Small intestine (tissue), 7 donors: ENCODE measurements around the gene NET1. TPM values are rescaled to one million over a fixed set of nuclear protein-coding genes. Genes with fewer than 3 reads are reported as not detected.
A peak's percentile ranks its signal among the peaks of the same experiment; 100 is the strongest.
"Not testable (repeated sequence)": the region's sequence is repeated elsewhere in the genome, so short reads cannot be mapped to it uniquely, and the experiment has no call there.

ENCODE experiments used
- DNase-seq, 2 donors: peaks; one replicate each; pipeline versions ENCODE4 v3.0.0 to v3.0.0-alpha.2; 2013
- FAIRE-seq: peaks from 2 replicates; lab custom pipeline; 2012; peaks lifted over from hg19 to GRCh38; lab: Jason Lieb, UNC
- H3K27ac ChIP-seq, 3 donors: one replicate each; pipeline ENCODE4 v1.5.1; 2013; ENCODE audit warnings: low read length in 2 of 3, mild to moderate bottlenecking in 2 of 3, control low read depth in 1 of 3, inconsistent platforms in 1 of 3, low read depth in 1 of 3, moderate library complexity in 1 of 3
- H3K27me3 ChIP-seq, 3 donors: one replicate each; pipeline ENCODE4 v1.6.1; 2013; ENCODE audit warnings: low read length in 3 of 3, inconsistent platforms in 1 of 3; ENCODE audit not compliant: control insufficient read depth in 3 of 3, insufficient read depth in 3 of 3
- H3K36me3 ChIP-seq, 3 donors: one replicate each; pipeline ENCODE4 v1.6.1; 2013; ENCODE audit warnings: low read length in 3 of 3, inconsistent platforms in 1 of 3, low read depth in 1 of 3, mild to moderate bottlenecking in 1 of 3, moderate library complexity in 1 of 3; ENCODE audit not compliant: control insufficient read depth in 3 of 3, insufficient read depth in 2 of 3
- H3K4me1 ChIP-seq, 3 donors: one replicate each; pipeline ENCODE4 v1.6.1; 2013; ENCODE audit warnings: low read length in 2 of 3, inconsistent platforms in 1 of 3, low read depth in 1 of 3, mild to moderate bottlenecking in 1 of 3, moderate library complexity in 1 of 3; ENCODE audit not compliant: control insufficient read depth in 3 of 3, insufficient read depth in 2 of 3
- H3K4me3 ChIP-seq, 3 donors: one replicate each; pipeline ENCODE4 v1.5.1; 2013; ENCODE audit warnings: low read length in 3 of 3, control low read depth in 1 of 3, inconsistent platforms in 1 of 3, low read depth in 1 of 3, mild to moderate bottlenecking in 1 of 3, moderate library complexity in 1 of 3
- H3K9me3 ChIP-seq, 2 donors: one replicate each; pipeline ENCODE4 v1.6.1; 2013; ENCODE audit warnings: low read depth in 1 of 2, low read length in 1 of 2; ENCODE audit not compliant: control insufficient read depth in 2 of 2, insufficient read depth in 1 of 2
- WGBS, 3 donors: extraction: QIAGEN DNeasy Blood & Tissue Kit; methylation state at CpG; one replicate each; pipeline ENCODE4 v1.1.7; 2013; 5-methylcytosine and 5-hydroxymethylcytosine counted together
- polyA plus RNA-seq, 4 donors: library from polyadenylated mRNA; stranded (reverse) in 3 of 4; unstranded in 1 of 4; fragments of 200-250 nt in 3 of 4; fragments of 120-200 nt in 1 of 4; gene quantifications; one replicate each; pipeline versions ENCODE4 v1.2.1 to v1.2.3, GENCODE V29; 2013
- donor health status: healthy with polysubstance abuse.
- donor health status: control.
- donor health status: control.
- donor health status: Bipolar disorder and iron deficiency.
- donor health status: healthy.

NET1 gene
- polyA plus RNA-seq, 4 donors, result 58.0 to 187 (median 140) TPM

GRCh38 chr10:5370493-5371352, 41.6 kb upstream of the NET1 start:
- Histone ChIP-seq H3K36me3 (no peaks in the 10 kb centered on the region), H3K27me3 (peaks cover 0 to 14% (median 3%) of the 10 kb centered on the region in 3 donors), H3K9me3 (no peaks in the 10 kb centered on the region), H3K4me3 (no peak overlapping the region), H3K4me1 (no peaks in the 10 kb centered on the region), H3K27ac (no peak overlapping the region)
- WGBS, 3 donors, result 80 to 92% (median 91%) methylated on average over 28 of the region's 28 CpGs
- DNase-seq (no peak), FAIRE-seq (no peak)

- DNase-seq, result no peak
- no peaks in the 10 kb centered on the region for H3K27me3 ChIP-seq
- no peaks in the 10 kb centered on the region for H3K4me1 ChIP-seq
- no peaks in the 10 kb centered on the region for H3K36me3 ChIP-seq
- WGBS, 3 donors, result 73 to 80% (median 79%) methylated on average over 4 of the region's 4 CpGs
- H3K27ac ChIP-seq, result no peak overlapping the region
- H3K4me3 ChIP-seq, result no peak overlapping the region
- no peak for FAIRE-seq
- no peaks in the 10 kb centered on the region for H3K9me3 ChIP-seq
Observed at GRCh38 chr10:5373307-5373706, 39.0 kb upstream of the NET1 start.

DNA sequence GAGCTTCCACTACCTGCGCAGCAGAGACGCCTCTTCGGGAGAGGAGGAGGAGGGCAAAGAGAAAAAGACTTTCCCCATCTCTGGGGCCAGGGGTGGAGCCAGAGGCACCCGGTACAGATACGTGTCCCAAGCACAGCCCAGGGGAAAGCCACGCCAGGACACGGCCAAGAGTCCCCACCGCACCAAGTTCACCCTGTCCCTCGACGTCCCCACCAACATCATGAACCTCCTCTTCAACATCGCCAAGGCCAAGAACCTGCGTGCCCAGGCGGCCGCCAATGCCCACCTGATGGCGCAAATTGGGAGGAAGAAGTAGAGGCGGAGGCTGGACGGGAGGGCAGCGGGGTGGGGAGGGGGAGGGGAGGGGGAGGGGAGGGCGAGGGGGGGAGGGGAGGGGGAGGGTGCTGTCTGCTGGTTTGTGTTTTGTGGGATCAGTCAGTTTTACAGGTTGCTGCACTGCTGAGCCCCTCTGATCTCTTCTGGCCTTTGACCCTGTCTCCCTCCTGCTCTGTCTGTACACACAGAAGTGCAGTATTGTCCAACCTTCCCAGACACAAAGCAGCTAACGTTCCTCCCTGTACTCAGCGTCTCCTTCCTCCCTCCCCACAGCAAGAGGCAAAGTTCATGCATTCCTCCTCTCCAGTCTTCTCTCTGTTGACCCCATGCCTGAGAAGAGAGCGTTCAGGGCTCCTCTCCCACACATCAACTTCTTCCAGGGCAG, 38.3 kb upstream of the NET1 start:
- FAIRE-seq (no peak), DNase-seq (peak in 1 of 2 donors; percentile 13)
- Histone ChIP-seq H3K27me3 (no peaks in the 10 kb centered on the region), H3K36me3 (no peaks in the 10 kb centered on the region), H3K27ac (no peak overlapping the region), H3K4me3 (no peak overlapping the region), H3K9me3 (no peaks in the 10 kb centered on the region), H3K4me1 (no peaks in the 10 kb centered on the region)
- 75 to 80% (median 79%) methylated on average over 17 to 18 of the region's 22 CpGs for WGBS, 3 donors

- Histone ChIP-seq H3K4me1 (no peaks in the 10 kb centered on the region), H3K27me3 (no peaks in the 10 kb centered on the region), H3K36me3 (no peaks in the 10 kb centered on the region), H3K27ac (no peak overlapping the region), H3K4me3 (no peak overlapping the region), H3K9me3 (no peaks in the 10 kb centered on the region)
- DNase-seq, result no peak
- FAIRE-seq, result no peak
- 60 to 85% (median 70%) methylated on average over 4 of the region's 4 CpGs for WGBS, 3 donors
Observed at GRCh38 chr10:5376450-5376849, 35.9 kb upstream of the NET1 start.

DNA sequence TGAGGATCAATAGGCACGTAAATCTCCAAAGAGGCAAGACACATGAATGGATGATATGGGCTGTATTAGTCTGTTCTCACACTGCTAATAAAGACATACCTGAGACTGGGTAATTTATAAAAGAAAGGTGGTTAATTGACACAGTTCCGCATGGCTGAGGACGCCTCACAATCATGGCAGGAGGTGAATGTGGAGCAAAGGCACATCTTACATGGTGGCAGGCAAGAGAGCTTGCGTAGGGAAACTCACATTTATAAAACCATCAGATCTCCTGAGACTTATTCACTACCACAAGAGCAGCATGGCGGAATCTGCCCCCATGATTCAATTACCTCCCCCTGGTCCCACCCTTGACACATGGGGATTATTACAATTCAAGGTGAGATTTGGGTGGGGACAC, 33.2 kb upstream of the NET1 start:
- DNase-seq, H3K9me3 ChIP-seq, H3K4me3 ChIP-seq, H3K36me3 ChIP-seq, FAIRE-seq, H3K4me1 ChIP-seq, H3K27ac ChIP-seq, H3K27me3 ChIP-seq: not testable (repeated sequence)
- 93 to 95% (median 95%) methylated on average over 5 of the region's 5 CpGs for WGBS, 3 donors

DNA sequence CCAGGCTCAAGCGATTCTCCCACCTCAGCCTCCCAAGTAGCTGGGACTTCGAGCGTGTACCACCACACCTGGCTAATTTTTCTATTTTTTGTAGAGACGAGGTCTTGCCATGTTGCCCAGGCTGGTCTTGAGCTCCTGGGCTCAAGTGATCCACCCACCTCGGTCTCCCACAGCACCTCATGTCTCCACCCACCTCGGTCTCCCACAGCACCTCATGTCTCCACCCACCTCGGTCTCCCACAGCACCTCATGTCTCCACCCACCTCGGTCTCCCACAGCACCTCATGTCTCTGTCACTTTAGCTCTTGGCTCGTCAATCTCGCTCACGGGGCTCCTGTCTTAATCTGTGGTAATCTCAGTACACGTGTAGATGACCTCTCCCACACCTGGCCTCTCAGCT, 32.0 kb upstream of the NET1 start:
- WGBS, 3 donors, result 82 to 87% (median 82%) methylated on average over 12 of the region's 12 CpGs
- not testable (repeated sequence) for DNase-seq, H3K4me3 ChIP-seq, H3K4me1 ChIP-seq, H3K27me3 ChIP-seq, FAIRE-seq, H3K27ac ChIP-seq, H3K36me3 ChIP-seq, H3K9me3 ChIP-seq

GRCh38 chr10:5381187-5381586, 31.2 kb upstream of the NET1 start:
- 83 to 96% (median 94%) methylated on average over 2 of the region's 2 CpGs for WGBS, 3 donors
- FAIRE-seq, result no peak
- no peak for DNase-seq

GRCh38 chr10:5385224-5385623, 27.1 kb upstream of the NET1 start:
- H3K4me3 ChIP-seq, result no peak overlapping the region
- DNase-seq (no peak), FAIRE-seq (no peak)
- no peaks in the 10 kb centered on the region for H3K4me1 ChIP-seq
- H3K36me3 ChIP-seq, result peaks cover 0 to 13% (median 0%) of the 10 kb centered on the region in 3 donors
- WGBS, 3 donors, result 87 to 89% (median 88%) methylated on average over 2 of the region's 2 CpGs
- no peaks in the 10 kb centered on the region for H3K27me3 ChIP-seq
- no peaks in the 10 kb centered on the region for H3K9me3 ChIP-seq
- no peak overlapping the region for H3K27ac ChIP-seq

More at GRCh38 chr10:5381187-5381586, 31.2 kb upstream of the NET1 start:
- peaks cover 0 to 4% (median 0%) of the 10 kb centered on the region in 3 donors for H3K36me3 ChIP-seq
- H3K4me3 ChIP-seq, result no peak overlapping the region
- no peaks in the 10 kb centered on the region for H3K9me3 ChIP-seq
- H3K27ac ChIP-seq, result no peak overlapping the region
- H3K4me1 ChIP-seq, result no peaks in the 10 kb centered on the region
- no peaks in the 10 kb centered on the region for H3K27me3 ChIP-seq
